ENCODE measurements around the gene VASH1.

DNA sequence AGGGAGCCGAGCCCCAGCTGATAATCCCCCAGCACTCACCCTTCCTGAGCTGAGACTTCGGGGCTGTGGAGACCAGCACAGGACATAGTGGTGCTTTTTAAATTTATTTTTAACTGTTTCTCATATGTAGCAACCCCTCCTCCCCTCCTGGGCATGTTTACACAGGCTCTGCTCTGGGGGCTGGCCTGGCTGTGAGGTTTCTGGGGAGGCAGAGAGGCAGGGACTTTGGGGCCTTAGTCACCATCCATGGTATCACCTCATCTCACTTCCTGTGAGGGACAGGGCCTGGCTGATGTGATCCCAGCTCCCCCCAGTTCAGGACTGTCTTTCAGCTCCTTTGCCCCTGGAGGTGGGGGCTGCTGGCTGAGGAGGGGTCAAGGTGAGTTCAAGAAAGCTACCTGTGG is 20.4 kb downstream of the VASH1 start:
- TF ChIP-seq EZH2 (optimal IDR thresholded peaks at IDR 0.05; ENCODE audit: low read depth, low read length) = no peak
- no peak for TF ChIP-seq CTCF (IDR thresholded peaks at IDR 0.05; ENCODE audit: low read length)
- no peak for TF ChIP-seq EZH2phosphoT487 (IDR thresholded peaks at IDR 0.05; ENCODE audit: low read length)

Measured in MM.1S (cell line).